ENCODE data around the gene RAE1.
"Not testable (repeated sequence)": the region's sequence is repeated elsewhere in the genome, so short reads cannot be mapped to it uniquely, and the experiment has no call there.

The RAE1 gene

DNA sequence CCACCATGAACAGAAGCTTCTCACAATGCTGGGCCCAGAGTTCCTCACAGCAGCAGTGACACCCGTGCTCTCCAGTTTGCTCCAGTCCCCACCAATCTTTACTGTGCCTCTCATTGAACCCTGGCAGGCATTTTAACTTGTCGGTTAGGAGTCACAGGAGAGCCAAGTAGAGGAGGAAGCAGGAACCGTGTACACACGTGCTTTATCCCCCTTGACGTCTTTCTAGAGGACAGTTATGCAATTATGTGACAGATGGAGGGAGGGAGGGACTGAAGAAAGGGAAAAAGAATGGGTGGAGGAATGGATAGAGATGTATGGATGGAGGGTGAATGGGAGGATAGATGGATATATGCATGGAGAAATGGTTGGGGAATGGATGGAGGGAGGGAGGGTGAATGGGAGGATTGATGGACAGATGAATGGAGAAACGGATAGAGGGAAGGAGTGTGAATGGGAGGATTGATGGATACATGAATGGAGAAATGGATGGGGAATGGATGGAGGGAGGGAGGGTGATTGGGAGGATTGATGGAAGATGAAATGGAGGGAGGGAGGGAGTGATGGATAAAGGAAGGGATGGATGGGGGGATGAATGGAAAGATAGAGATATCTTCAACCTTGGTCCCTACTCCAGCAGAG lies 66.1 kb downstream of the RAE1 start:
- no peak for DNase-seq

DNA sequence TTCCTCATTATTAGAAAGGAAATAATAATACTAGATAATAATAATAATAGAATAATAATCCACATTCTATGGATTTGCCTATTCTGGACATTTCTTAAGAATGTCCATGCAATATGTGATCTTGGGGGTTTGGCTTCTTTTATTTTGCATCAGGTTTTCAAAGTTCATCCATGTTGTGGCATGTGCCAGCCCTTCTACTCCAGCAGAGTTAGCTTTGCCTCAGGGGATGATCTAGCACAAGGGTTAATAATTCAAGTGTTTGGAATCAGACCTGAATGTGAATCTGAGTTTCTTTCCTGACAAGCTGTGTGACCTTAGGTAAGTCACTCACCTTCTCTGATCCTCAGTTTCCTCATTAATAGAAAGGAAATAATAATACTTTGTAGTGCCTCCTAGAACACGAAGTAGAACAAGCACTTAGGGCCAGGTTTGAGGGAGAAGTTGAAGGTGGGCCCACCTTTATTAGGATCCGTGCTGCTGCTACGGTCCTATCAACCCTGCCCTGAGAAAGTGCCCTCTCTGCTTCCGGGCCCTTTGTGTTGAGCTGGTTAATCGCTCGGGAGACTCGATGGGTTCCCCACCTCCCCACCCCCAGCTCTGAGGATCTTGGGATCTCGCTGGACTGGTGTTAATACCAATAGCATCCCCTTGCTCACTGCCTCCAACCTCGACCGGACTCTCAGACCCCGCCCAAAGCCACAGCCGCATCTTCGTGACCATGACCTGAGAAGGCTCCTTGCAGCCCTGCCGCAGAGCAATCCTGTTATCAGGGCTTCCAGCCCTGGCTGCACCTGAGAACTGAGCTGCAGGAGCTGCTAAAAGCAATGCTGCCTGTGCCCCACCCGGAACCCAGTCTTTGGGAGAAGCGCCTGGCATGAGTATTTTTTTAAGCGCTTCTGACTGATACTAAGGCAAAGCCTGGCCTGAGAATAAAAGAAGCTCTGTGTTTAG lies 67.0 kb downstream of the RAE1 start:
- no peak for DNase-seq

DNA sequence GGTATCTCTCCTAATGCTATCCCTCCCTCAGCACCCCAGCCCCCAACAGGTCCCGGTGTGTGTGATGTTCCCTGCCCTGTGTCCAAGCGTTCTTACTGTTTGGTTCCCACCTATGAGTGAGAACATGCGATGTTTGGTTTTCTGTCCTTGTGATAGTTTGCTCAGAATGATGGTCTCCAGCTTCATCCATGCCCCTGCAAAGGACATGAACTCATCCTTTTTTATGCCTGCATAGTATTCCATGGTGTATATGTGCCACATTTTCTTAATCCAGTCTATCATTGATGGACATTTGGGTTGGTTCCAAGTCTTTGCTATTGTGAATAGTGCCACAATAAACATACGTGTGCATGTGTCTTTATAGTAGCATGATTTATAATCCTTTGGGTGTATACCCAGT lies 68.4 kb downstream of the RAE1 start:
- DNase-seq: not testable (repeated sequence)

DNA sequence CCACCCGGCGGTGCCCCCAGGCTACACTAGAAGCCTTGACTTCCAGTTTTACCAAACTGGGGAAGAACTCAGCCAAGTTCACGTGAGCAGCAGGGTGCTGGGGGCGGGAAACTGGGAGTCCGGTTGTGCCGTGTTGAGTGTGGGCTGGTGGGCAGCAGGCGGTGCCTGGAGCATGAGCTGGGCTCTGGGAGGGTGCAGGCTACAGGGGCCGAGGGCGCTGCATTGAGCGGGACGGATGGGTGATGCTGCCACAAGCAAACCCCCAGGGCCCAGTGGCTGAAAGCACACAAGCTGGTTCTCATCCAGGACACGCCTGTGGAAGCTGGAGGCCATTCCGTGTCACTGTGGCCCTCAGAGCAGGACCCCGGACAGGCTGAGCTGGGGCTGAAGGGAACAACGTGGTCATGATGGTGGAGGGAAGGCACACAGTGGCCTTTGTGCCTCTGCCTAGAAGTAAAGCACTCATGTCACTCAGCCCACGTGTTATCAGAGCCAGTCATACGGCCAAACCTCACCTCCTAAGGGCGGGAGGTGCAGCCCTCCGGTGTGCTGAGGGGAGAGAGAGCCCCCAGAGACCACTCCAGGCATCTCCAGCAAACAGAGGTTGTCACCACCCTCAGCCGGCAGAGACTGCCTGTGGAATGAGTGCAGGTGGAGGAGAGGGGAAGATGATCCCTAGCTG lies 69.7 kb downstream of the RAE1 start:
- no peak for DNase-seq

DNA sequence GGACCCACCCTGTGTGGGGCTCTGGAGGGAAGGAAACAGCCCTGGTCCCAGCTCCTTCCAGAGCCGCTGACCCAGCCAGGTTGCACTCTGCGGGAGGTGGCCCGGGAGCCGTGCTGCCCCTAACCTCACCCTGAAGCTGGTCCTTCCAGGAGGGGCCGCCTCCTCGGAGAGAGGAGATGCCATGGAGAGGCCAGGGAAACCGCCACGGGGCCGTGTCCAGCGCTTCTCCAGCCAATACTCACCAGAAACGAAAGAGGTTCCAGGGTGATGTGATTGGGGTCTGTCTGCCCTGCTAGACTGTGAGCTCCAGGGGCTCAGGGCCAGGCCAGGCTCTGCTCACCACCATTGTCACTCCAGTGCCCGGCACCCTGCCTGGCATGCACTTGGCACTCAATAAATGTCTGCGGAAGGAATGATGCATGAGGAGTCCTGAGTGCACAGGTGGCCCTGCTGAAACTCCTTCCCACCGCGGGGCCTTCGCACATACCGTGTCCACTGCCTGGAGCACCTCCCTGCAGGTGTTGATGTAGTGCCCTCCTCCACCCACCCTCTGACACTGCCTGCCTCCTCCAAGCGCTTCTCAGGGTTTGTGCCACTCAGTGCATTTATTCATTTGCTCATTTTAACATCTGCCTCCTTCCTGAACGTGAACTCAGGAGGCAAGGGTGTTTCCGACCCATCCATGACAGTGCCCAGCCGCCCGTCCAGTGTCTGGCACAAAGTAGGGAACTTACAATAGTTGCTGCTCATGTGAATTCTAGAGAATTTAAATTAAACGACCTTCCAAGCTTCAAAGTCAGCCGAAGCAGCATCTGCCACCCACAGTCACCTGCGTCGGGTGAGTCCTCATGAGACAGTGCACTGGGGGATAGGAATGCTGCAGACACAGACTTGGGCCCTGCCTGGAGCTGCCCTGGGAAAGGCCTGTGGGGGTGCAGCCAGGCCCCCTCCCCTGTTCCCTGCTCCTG lies 70.5 kb downstream of the RAE1 start:
- DNase-seq: no peak

DNA sequence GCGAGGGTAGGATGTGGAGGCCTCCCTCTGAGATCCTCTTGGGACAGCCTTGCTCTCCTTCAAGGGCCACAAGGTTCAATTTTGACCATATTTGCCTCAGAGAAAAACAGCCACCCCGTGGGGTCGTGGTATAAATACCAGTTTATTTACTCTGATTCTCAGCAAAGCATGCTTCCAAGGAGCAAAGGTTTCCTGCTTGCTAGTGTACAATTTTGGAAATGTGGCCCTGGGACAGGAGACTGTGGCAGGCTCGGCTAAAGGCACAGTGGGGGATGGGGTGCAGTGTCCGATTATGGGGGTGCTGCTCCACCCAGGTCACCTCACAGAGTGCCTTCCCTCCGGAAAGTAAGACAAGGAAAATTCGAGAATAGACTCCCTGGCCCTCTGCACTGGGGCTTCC lies 71.2 kb downstream of the RAE1 start:
- no peak for DNase-seq

DNA sequence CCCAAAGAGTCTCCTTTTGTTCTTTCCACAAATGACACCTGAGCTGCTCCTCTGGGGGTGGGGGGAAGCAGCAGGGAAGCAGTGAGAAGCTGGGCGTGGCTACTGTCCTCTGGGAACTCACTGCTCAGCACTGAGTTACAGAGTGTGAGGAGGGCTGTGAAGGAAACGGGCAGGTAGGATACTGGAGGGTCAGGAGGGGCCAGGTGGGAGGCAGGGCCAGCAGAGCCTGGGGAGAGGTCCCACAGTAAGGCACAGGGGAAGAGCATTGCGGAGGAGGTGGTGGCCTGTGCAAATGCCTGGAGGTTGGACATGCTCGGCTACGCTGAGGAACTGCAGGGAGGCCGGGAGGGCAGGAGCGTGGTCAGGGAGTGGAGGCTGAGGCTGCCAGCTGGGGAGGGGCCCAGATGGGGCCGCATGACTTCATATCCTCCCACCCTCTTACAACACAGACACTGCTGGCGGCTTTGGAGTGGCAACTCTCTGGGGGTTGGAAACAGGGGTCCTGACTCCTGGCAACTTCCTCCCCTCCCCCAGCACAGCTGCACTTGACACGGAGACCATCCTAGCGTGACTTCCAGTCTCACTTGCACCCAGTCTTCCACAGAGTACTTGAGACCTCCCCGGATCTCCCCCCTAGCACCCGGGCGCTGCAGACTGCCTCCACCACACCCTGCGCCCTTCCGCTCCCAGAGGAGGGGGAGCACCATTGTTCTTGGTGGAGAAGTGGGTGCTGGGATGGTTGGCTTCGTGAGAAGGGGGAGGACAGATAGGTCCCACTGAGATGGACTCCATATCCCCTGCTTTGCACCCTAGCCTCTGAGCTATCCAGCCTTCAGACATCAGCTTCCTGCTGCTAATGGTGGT lies 74.3 kb downstream of the RAE1 start:
- no peak for DNase-seq

DNA sequence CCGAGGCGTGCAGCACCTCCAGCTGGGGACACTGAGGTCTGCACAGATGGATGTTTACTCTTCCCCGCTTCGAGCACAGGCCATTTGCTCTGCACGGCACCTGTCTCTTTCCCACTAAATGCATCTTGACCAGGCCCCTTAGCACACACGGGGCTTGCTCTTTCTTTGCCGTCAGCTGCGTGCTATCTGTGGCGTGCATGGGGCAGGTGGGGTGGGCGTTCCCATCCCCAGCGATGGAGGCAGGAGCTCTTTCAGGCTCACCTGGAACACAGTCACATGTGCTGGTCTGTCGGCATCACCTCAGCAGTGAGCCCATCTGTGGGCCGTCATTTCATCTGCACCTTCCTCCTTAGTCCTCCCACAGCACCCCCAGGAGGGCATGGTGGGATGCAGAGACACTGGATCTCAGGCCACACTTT lies 75.2 kb downstream of the RAE1 start:
- DNase-seq: no peak

DNA sequence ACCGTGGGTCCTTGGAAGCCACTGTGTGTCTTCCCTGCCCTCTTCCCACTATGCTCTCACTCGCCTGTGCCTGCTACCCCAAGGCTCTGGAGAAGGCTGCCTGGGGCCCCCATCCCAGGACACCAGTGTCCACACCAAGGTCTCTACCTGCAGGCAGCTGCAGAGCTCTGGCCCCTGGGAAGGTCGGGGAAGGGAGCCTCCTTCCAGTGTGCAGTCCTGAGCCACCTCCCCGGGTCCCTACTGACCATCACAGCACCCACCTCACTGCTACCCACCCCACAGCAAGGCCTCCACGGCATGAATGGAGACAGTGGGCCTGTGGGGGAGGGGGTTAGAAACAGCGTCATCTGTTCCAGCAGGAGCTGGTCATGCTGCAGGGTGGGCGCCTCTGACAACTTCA lies 75.8 kb downstream of the RAE1 start:
- DNase-seq: no peak

DNA sequence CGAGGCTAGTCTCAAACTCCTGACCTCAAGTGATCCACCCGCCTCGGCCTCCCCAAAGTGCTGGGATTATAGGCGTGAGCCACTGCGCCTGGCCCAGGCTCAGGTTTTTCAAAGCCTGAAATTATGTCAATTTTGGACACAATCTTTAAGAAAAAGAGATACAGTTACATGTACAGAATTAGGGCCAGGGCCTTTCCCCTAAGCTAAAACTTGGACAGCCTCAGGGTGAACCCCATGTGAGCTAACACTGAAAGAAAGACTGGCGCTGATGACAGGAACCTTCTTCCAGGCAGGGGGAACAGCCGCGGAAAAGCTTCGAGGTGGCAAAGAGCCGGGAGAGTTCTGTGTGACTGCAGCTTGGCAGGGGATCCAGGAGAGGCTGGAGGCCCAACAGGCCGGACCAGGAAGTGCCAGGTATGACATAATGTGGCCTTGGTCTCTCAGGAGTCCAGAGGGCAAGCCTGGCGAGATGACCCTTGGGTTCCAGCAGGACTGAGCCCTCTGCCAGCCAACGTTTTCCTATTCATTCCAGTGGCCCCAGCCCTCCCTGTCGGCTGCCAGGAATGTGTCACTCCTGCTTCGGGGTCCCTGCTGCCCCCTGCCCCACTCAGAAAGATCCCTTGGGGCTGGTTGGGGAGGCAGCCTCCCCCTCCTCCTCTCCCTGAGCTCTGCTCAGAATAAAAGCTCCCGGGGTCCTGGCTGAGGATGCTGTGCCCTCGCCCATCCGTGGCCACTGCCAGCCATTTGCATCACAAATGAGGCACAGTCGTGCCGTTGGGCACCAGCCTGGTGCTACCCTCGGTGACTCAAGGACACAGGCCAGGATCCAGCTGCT lies 77.5 kb downstream of the RAE1 start:
- no peak for DNase-seq

All from activated effector memory CD4-positive, alpha-beta T cell treated with Interleukin-2 at 50 U/mL for 16 hours (primary cell).